BE2C (cell line): Measurements from ENCODE around the gene DRC3.
"Not testable (repeated sequence)": the region's sequence is repeated elsewhere in the genome, so short reads cannot be mapped to it uniquely, and the experiment has no call there.

Source experiments
- DNase-seq: peaks from one replicate; pipeline ENCODE4 v3.0.0-alpha.2; 2020
- H3K27me3 ChIP-seq: fragments of 250-450 bp; sonication (Bioruptor Pico); 2 replicates; pipeline ENCODE4 v1.5.1; 2020; ENCODE audit warnings: mild to moderate bottlenecking
- H3K36me3 ChIP-seq: fragments of 250-450 bp; sonication (Bioruptor Pico); 2 replicates; pipeline ENCODE4 v1.5.1; 2020; ENCODE audit warnings: mild to moderate bottlenecking
- H3K4me1 ChIP-seq: fragments of 250-450 bp; sonication (Bioruptor Pico); 2 replicates; pipeline ENCODE4 v1.5.1; 2020
- H3K4me3 ChIP-seq: 2 replicates; pipeline ENCODE4 v1.5.1; 2011; ENCODE audit warnings: low read depth, low read length
- H3K9me3 ChIP-seq: fragments of 250-450 bp; sonication (Bioruptor Pico); 2 replicates; pipeline ENCODE4 v1.5.1; 2020
- TF ChIP-seq, protein P1 (sequence below): IDR thresholded peaks from 2 replicates; pipeline ENCODE4 v1.5.1; 2012; ENCODE audit warnings: mild to moderate bottlenecking, low read depth, low read length

Gene DRC3

DNA sequence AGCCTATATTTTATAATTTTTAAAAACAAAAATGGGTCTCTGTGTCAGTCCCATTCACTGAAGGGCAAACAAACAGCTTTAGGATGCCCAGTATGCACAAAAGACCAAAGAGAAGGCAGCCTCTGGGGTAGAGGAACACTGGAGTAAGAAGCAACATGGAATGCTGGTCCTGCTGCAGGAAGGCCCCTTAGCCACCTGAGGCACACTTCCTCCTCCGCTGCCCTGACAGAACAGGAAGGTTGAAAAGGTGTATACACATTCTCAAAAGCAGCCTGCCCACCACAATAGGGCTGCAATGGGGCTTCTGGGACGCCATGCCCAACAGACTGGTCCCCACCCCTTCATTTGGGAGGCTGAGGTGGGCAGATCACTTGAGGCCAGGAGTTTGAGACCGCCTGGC lies 20.0 kb upstream of the DRC3 start:
- H3K9me3 ChIP-seq: no peaks in the 10 kb centered on the region
- H3K4me1 ChIP-seq: peaks cover 6% of the 10 kb centered on the region; the same call in 1 of the 2 replicates
- TF ChIP-seq, protein P1, sequence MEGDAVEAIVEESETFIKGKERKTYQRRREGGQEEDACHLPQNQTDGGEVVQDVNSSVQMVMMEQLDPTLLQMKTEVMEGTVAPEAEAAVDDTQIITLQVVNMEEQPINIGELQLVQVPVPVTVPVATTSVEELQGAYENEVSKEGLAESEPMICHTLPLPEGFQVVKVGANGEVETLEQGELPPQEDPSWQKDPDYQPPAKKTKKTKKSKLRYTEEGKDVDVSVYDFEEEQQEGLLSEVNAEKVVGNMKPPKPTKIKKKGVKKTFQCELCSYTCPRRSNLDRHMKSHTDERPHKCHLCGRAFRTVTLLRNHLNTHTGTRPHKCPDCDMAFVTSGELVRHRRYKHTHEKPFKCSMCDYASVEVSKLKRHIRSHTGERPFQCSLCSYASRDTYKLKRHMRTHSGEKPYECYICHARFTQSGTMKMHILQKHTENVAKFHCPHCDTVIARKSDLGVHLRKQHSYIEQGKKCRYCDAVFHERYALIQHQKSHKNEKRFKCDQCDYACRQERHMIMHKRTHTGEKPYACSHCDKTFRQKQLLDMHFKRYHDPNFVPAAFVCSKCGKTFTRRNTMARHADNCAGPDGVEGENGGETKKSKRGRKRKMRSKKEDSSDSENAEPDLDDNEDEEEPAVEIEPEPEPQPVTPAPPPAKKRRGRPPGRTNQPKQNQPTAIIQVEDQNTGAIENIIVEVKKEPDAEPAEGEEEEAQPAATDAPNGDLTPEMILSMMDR: no peak
- H3K27me3 ChIP-seq: no peaks in the 10 kb centered on the region
- no peak for DNase-seq
- H3K36me3 ChIP-seq: no peaks in the 10 kb centered on the region
- no peak overlapping the region for H3K4me3 ChIP-seq

DNA sequence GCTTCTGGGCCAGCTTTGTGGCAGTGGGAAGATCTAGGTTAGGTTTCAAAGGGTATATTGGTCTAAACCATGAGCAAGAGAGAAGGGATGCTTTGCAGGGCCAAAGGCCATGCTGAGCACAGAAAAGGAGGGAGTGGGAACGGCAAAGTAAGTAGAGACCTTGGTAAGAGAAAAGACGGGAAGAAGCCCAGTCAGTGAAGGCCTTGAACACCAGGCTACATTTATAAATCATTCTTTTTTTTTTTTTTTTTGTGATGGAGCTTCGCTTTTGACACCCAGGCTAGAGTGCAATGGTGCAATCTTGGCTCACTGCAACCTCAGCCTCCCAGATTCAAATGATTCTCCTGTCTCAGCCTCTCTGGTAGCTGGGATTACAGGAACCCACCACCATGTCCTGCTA lies 18.6 kb upstream of the DRC3 start:
- H3K4me3 ChIP-seq: no peak overlapping the region
- H3K4me1 ChIP-seq: peaks cover 13% of the 10 kb centered on the region
- DNase-seq: no peak
- no peaks in the 10 kb centered on the region for H3K36me3 ChIP-seq
- H3K27me3 ChIP-seq: no peaks in the 10 kb centered on the region
- no peaks in the 10 kb centered on the region for H3K9me3 ChIP-seq
- TF ChIP-seq, protein P1: no peak

DNA sequence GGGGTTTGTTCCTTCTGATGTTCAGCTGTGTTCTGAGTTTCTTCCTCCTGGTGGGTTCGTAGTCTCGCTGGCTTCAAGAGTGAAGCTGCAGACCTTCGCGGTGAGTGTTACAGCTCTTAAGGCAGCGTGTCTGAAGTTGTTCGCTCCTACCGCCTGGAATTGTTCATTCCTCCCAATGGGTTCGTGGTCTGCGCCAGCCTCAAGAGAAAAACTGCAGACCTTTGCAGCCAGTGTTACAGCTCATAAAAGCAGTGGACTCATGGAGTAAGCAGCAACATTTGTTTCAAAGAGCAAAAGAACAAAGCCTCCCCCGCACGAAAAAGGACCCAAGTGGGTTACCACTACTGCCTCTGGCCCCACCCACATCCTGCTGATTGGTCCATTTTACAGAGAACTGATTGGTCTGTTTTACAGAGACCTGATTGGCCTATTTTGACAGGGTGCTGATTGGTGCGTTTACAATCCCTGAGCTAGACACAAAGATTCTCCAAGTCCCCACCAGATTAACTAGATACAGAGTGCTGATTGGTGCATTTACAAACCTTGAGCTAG lies 16.8 kb upstream of the DRC3 start:
- not testable (repeated sequence) for H3K27me3 ChIP-seq, H3K36me3 ChIP-seq, DNase-seq, H3K9me3 ChIP-seq, H3K4me3 ChIP-seq
- H3K4me1 ChIP-seq: peaks cover 13% of the 10 kb centered on the region

DNA sequence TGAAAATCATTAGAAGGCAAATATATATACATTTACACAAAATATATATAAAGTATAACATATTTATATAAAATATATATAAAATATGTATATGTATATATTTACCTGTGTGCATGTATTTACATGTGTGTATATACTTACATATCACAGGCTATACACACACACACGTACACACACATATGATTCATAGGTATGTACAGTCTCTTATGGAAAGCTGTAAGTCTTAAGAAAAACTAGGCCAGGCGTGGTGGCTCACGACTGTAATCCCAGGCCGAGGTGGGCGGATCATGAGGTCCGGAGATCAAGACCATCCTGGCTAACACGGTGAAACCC lies 15.1 kb upstream of the DRC3 start:
- no peaks in the 10 kb centered on the region for H3K36me3 ChIP-seq
- no peaks in the 10 kb centered on the region for H3K9me3 ChIP-seq
- H3K4me1 ChIP-seq: peaks cover 7% of the 10 kb centered on the region; the same call in 1 of the 2 replicates
- DNase-seq: no peak
- TF ChIP-seq, protein P1: no peak
- H3K4me3 ChIP-seq: no peak overlapping the region
- no peaks in the 10 kb centered on the region for H3K27me3 ChIP-seq

DNA sequence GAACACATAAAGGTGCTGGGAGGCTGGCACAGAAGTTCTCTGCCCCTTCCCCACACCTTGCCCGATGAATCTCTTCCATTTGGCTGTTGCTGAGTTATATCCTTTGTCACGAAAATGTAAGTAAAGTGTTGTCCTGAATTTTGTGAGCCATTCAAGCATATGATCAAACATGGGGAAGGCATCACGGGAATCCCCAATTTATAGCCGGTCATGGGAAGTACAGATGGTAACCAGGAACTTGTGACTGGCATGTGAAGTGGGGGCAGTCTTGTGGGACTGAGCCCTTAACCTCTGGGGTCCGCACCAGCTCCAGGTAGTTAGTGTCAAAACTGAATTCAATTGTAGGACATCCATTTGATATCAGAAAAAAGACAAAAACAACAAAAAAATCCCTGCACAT lies 13.7 kb upstream of the DRC3 start:
- no peak for DNase-seq
- no peaks in the 10 kb centered on the region for H3K36me3 ChIP-seq
- H3K4me1 ChIP-seq: peaks cover 7% of the 10 kb centered on the region; the same call in 1 of the 2 replicates
- TF ChIP-seq, protein P1: no peak
- no peaks in the 10 kb centered on the region for H3K27me3 ChIP-seq
- no peaks in the 10 kb centered on the region for H3K9me3 ChIP-seq
- no peak overlapping the region for H3K4me3 ChIP-seq

DNA sequence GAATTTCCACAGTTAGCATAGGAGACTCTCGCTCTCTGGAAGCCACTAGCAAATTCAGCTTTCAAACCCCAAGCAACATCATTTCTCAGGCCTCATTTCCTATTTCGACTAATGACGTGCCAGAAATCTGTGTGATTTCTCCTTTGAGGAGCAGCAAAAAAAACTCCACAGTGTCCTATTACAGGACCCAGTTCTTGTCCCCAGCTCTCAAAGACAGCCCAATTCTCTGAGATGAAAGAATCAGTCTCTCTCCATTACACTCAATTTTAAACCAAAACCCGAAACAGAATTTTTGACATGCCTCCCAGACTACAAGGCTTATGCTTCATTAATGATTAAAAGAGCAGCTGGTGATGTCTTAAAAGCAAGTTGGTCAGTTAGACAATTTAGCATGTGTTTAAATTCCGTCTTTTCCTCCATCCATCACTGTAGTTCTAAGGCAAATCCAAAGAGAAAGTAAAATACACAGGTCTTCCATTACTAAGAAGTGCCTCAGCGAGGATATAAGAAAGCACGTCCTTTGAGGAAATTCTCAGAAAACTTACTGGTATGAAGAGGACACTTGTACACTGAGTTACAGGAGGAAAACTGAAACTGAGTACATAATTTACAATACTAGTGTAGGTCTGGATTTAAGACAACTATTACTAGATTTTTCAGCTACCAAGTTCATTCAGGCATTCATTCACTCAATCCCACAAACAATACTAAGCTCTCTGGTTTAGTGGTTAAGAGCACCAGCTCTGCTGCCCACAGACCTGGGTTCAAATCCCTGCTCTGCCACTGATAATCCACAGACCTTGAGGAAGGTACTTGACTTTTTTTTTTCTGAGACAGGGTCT lies 12.9 kb upstream of the DRC3 start:
- TF ChIP-seq, protein P1: no peak
- H3K36me3 ChIP-seq: no peaks in the 10 kb centered on the region
- no peak for DNase-seq
- no peaks in the 10 kb centered on the region for H3K9me3 ChIP-seq
- H3K4me1 ChIP-seq: peaks cover 7% of the 10 kb centered on the region; the same call in 1 of the 2 replicates
- no peak overlapping the region for H3K4me3 ChIP-seq
- H3K27me3 ChIP-seq: no peaks in the 10 kb centered on the region
